ENCODE results near the gene SUN2. TPM values are rescaled to one million over a fixed set of nuclear protein-coding genes. Genes with fewer than 3 reads are reported as not detected.

The SUN2 gene
- polyA plus RNA-seq, 1 donor from 2014 or later: 172 TPM

DNA sequence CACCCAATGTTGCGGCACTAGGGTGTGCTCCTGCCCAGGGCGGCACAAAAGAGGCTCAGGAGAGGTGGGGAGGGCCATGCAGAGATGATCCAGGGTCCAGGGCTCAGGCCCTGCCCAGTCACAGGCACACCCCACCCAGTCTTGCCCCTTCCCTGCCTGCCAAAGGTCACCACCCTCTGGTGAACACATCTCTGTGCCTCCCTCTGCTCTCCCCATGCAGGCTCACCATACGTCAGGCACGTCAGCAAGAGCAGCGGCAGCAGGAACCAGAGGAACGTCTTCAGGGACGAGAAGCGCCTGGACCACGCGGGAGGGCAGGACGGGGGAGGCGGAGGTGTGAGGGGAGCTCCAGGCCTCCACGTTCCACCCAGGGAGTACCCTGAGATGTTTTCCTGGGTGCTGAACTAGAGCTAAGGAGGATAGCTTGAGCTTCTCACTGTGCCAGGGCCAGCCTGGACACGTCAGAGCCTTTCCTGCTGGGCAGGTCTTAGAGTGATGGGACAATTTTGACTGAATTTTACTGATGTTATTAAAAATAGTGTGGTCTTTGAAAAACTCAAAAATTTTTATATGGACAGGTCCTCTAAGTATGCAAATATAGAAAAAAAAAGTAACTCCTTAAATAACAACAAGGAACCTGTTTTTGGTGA lies 7.2 kb downstream of the SUN2 start:
- no peaks in the 10 kb centered on the region for H3K9me3 ChIP-seq (ENCODE audit: low read length)
- H4K20me1 ChIP-seq (ENCODE audit: insufficient read depth): no peaks in the 10 kb centered on the region
- H2AFZ ChIP-seq (ENCODE audit: low read depth, low read length): no peak overlapping the region
- H3K4me3 ChIP-seq (ENCODE audit: low read length): no peak overlapping the region
- H3K4me2 ChIP-seq (ENCODE audit: low read length): no peak overlapping the region
- no peaks in the 10 kb centered on the region for H3K36me3 ChIP-seq (ENCODE audit: insufficient read depth, low read length)
- H3K27me3 ChIP-seq (ENCODE audit: insufficient read depth, low read depth, low read length): no peaks in the 10 kb centered on the region
- no peak overlapping the region for H3K27ac ChIP-seq (ENCODE audit: low read length)
- peaks cover 7% of the 10 kb centered on the region for H3K79me2 ChIP-seq (replicated peaks; ENCODE audit: insufficient read depth, low read length)
- H3F3A ChIP-seq (ENCODE audit: insufficient read depth, low read length, poor library complexity, severe bottlenecking): no peaks in the 10 kb centered on the region
- H3K9ac ChIP-seq (ENCODE audit: low read length): no peak overlapping the region
- no peaks in the 10 kb centered on the region for H3K9me2 ChIP-seq (ENCODE audit: insufficient read depth, low read length)
- TF ChIP-seq REST (IDR thresholded peaks at IDR 0.05; ENCODE audit: borderline replicate concordance) (no peak), POLR2AphosphoS5 (IDR thresholded peaks at IDR 0.05) (no peak)
- TF ChIP-seq, protein P1, sequence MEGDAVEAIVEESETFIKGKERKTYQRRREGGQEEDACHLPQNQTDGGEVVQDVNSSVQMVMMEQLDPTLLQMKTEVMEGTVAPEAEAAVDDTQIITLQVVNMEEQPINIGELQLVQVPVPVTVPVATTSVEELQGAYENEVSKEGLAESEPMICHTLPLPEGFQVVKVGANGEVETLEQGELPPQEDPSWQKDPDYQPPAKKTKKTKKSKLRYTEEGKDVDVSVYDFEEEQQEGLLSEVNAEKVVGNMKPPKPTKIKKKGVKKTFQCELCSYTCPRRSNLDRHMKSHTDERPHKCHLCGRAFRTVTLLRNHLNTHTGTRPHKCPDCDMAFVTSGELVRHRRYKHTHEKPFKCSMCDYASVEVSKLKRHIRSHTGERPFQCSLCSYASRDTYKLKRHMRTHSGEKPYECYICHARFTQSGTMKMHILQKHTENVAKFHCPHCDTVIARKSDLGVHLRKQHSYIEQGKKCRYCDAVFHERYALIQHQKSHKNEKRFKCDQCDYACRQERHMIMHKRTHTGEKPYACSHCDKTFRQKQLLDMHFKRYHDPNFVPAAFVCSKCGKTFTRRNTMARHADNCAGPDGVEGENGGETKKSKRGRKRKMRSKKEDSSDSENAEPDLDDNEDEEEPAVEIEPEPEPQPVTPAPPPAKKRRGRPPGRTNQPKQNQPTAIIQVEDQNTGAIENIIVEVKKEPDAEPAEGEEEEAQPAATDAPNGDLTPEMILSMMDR (IDR thresholded peaks at IDR 0.05; ENCODE audit: poor library complexity, severe bottlenecking): no peak

GRCh38 chr22:38745676-38746460 lies 9.9 kb downstream of the SUN2 start:
- TF ChIP-seq TAF1 (IDR thresholded peaks at IDR 0.05; ENCODE audit: low read depth): no peak
- no peak for TF ChIP-seq REST (IDR thresholded peaks at IDR 0.05; ENCODE audit: borderline replicate concordance)
- TF ChIP-seq SMC3 (conservative IDR thresholded peaks at IDR 0.05; ENCODE audit: poor library complexity): no peak
- TF ChIP-seq MXI1 (conservative IDR thresholded peaks at IDR 0.05; ENCODE audit: poor library complexity, severe bottlenecking): no peak
- no peak for TF ChIP-seq POLR2AphosphoS5 (IDR thresholded peaks at IDR 0.05)
- TF ChIP-seq EP300 (conservative IDR thresholded peaks at IDR 0.05; ENCODE audit: poor library complexity, severe bottlenecking): no peak
- TF ChIP-seq, protein P1 (IDR thresholded peaks at IDR 0.05; ENCODE audit: poor library complexity, severe bottlenecking): no peak
- no peak for TF ChIP-seq EZH2 (IDR thresholded peaks at IDR 0.05; ENCODE audit: borderline replicate concordance, insufficient read depth, low read length, poor library complexity, severe bottlenecking)
- no peak for TF ChIP-seq RAD21 (conservative IDR thresholded peaks at IDR 0.05)
- H3K36me3 ChIP-seq (ENCODE audit: insufficient read depth, low read length): peaks cover 3% of the 10 kb centered on the region

More at GRCh38 chr22:38745676-38746460, 9.9 kb downstream of the SUN2 start:
- no peak overlapping the region for H3K9ac ChIP-seq (ENCODE audit: low read length)
- no peaks in the 10 kb centered on the region for H3K9me2 ChIP-seq (ENCODE audit: insufficient read depth, low read length)
- no peaks in the 10 kb centered on the region for H3F3A ChIP-seq (ENCODE audit: insufficient read depth, low read length, poor library complexity, severe bottlenecking)
- no peak overlapping the region for H3K4me2 ChIP-seq (ENCODE audit: low read length)
- H3K27me3 ChIP-seq (ENCODE audit: insufficient read depth, low read depth, low read length): no peaks in the 10 kb centered on the region
- H3K27ac ChIP-seq (ENCODE audit: low read length): no peak overlapping the region
- H3K79me2 ChIP-seq (replicated peaks; ENCODE audit: insufficient read depth, low read length): no peaks in the 10 kb centered on the region
- H2AFZ ChIP-seq (ENCODE audit: low read depth, low read length): no peak overlapping the region
- H4K20me1 ChIP-seq (ENCODE audit: insufficient read depth): no peaks in the 10 kb centered on the region
- H3K4me3 ChIP-seq (ENCODE audit: low read length): no peak overlapping the region
- H3K9me3 ChIP-seq (ENCODE audit: low read length): no peaks in the 10 kb centered on the region

Data from neural cell (in vitro differentiated cells).